ENCODE measurements around the gene STK10.
A peak's percentile ranks its signal among the peaks of the same experiment; 100 is the strongest.

The STK10 gene

DNA sequence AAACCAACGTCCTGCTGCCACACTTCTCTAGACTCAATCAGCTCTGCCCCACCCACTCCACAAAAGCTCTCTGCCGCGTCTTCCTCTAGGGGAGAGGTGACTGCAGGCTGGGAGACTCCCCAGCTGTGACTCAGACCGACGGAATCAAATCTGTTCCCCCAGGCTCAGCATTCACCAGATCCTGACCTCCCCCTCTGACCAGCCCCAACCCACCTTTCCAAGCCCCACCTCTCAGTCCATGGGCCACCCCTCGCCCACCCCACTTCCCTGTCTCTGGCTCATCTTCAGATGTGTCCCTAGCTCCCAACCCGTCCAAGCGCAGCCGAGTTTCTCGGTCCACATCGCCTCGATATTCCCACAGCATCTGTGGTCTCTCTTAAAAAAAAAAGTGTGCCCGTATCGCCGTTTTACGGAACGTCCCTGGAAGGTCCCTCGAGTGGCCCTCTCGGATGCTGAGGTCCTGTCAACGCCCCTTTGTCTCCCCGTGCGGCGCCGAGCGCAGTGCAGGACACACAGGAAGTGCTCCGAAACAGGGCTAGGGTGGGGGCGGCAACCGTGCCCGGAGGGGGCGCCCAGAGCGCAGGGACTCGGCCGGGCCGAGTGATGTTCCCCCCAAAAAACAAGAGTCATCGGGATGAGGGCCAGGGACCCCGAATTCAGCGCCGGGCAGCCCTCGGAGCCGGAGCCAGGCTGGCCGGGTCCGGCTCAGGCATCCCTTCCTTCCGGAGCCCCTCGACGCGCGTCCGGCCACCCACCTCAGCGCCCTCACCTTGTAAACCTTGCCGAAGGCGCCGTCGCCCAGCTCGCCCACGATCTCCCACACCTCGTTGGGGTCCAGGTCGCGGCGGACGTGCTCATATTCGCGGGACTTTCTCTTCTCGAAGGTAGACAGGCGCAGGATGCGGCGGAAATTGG lies 649 bp downstream of the STK10 start:
- TF ChIP-seq, protein P1, sequence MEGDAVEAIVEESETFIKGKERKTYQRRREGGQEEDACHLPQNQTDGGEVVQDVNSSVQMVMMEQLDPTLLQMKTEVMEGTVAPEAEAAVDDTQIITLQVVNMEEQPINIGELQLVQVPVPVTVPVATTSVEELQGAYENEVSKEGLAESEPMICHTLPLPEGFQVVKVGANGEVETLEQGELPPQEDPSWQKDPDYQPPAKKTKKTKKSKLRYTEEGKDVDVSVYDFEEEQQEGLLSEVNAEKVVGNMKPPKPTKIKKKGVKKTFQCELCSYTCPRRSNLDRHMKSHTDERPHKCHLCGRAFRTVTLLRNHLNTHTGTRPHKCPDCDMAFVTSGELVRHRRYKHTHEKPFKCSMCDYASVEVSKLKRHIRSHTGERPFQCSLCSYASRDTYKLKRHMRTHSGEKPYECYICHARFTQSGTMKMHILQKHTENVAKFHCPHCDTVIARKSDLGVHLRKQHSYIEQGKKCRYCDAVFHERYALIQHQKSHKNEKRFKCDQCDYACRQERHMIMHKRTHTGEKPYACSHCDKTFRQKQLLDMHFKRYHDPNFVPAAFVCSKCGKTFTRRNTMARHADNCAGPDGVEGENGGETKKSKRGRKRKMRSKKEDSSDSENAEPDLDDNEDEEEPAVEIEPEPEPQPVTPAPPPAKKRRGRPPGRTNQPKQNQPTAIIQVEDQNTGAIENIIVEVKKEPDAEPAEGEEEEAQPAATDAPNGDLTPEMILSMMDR (conservative IDR thresholded peaks at IDR 0.05): no peak
- no peak for TF ChIP-seq ZFX (IDR thresholded peaks at IDR 0.05)
- H3K27ac ChIP-seq: peak overlapping the region; percentile 67

DNA sequence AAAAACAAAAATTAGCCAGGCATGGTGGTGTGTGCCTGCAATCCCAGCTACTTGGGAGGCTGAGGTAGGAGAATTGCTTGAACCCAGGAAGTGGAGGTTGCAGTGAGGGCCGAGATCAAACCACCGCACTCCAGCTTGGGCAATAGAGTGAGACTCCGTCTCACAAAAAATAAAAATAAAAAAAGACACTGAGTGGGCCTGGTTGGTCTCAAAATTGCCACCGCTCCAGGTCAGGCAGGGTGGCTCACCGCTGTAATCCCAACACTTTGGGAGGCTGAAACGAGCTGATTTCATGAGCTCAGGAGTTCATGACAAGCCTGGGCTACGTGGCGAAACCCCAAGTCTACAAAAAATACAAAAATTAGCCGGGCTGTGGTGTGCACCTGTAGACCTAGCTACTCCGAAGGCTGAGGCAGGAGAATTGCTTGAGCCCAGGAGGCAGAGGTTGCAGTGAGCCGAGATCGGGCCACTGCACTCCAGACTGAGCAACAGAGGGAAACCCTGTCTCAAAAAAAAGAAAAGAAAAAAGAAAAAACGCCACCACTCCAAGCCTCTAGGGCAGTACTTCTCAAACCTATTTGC lies 1.8 kb downstream of the STK10 start:
- TF ChIP-seq ZFX (IDR thresholded peaks at IDR 0.05): no peak
- TF ChIP-seq, protein P1 (conservative IDR thresholded peaks at IDR 0.05): no peak
- H3K27ac ChIP-seq: no peak overlapping the region

GRCh38 chr5:172185096-172185461 lies 2.9 kb downstream of the STK10 start:
- TF ChIP-seq, protein P1 (conservative IDR thresholded peaks at IDR 0.05): no peak
- no peak for TF ChIP-seq ZFX (IDR thresholded peaks at IDR 0.05)
- no peak overlapping the region for H3K27ac ChIP-seq

GRCh38 chr5:172183881-172184280 lies 4.1 kb downstream of the STK10 start:
- H3K27ac ChIP-seq: no peak overlapping the region
- TF ChIP-seq, protein P1 (conservative IDR thresholded peaks at IDR 0.05): no peak
- TF ChIP-seq ZFX (IDR thresholded peaks at IDR 0.05): no peak

- TF ChIP-seq, protein P1 (conservative IDR thresholded peaks at IDR 0.05): no peak
- TF ChIP-seq ZFX (IDR thresholded peaks at IDR 0.05): no peak
- H3K27ac ChIP-seq: no peak overlapping the region
Measured at GRCh38 chr5:172182291-172182690, 5.7 kb downstream of the STK10 start.

DNA sequence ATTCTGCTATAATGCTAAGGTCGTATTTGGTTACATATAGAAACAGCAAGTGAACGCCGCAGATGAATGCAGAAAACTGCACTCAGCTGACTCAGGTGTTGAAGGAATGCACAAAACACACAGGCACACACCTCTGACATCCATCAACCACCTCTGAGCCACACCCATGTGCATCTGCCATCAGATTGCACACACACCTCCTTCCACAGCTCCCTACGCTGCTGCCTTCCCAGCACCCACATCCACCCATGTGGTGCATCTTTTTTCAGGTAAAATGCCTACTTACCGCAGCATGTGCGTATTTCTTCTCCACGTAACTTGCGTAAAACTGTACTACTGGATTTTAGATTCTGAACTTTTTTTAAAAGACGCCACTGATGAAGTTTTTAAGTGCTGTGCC lies 7.1 kb downstream of the STK10 start:
- TF ChIP-seq, protein P1 (conservative IDR thresholded peaks at IDR 0.05): no peak
- TF ChIP-seq ZFX (IDR thresholded peaks at IDR 0.05): no peak
- H3K27ac ChIP-seq: no peak overlapping the region
